ENCODE measurements around the gene TMOD3. TPM values are rescaled to one million over a fixed set of nuclear protein-coding genes. Genes with fewer than 3 reads are reported as not detected.

TMOD3 gene

DNA sequence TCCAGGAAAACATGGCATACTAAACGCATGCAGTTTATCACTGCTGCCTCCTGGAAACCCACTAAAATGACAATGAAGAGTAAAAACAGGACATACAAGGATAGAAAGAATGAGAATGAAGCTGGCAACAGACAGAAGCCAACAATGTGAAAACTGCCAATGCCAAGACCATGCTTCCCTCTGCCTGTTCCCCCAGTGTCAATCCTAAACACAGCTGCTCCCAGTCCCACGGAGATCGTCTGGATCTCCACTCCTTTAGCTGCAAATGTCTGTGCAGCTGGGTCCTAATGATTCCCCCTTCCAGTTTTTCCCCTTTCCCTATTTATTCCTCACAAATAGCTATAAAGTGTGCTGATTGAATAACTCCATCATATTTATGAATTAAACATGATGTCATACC is 126.1 kb downstream of the TMOD3 start:
- H2BK15ac ChIP-seq (replicated peaks; ENCODE audit: low read depth), result no peak overlapping the region
- H3K27ac ChIP-seq (ENCODE audit: low read depth, low read length), result no peak overlapping the region
- no peak overlapping the region for H3K18ac ChIP-seq (ENCODE audit: low read length)
- H3K4me1 ChIP-seq (ENCODE audit: control insufficient read depth, low read depth, low read length), result no peaks in the 10 kb centered on the region
- H3K27me3 ChIP-seq (ENCODE audit: insufficient read depth, low read length, poor library complexity), result no peaks in the 10 kb centered on the region
- no peak overlapping the region for H2BK120ac ChIP-seq (ENCODE audit: low read depth, low read length)
- no CpG with 5 or more reads among the region's 3 CpGs for WGBS (ENCODE audit: extremely low coverage, insufficient coverage, low lambda C conversion rate)
- H4K5ac ChIP-seq (ENCODE audit: low read length), result no peak overlapping the region
- H3K9ac ChIP-seq (ENCODE audit: low read length), result no peak overlapping the region
- no peak overlapping the region for H3K4me3 ChIP-seq (ENCODE audit: low read length)
- peaks cover 7% of the 10 kb centered on the region for H3K36me3 ChIP-seq (ENCODE audit: control insufficient read depth, insufficient read depth, low read length)
- H3K79me1 ChIP-seq (ENCODE audit: low read length), result no peaks in the 10 kb centered on the region
- no peaks in the 10 kb centered on the region for H3K79me2 ChIP-seq (ENCODE audit: control insufficient read depth, insufficient read depth, low read length)
- H2AK5ac ChIP-seq (ENCODE audit: low read length), result no peak overlapping the region
- no peak overlapping the region for H2BK5ac ChIP-seq (ENCODE audit: low read length)
- no peak overlapping the region for H3K23ac ChIP-seq (ENCODE audit: low read length)
- H4K8ac ChIP-seq (ENCODE audit: low read depth, low read length), result no peak overlapping the region
- no peak overlapping the region for H3K56ac ChIP-seq (ENCODE audit: low read length)
- no peak overlapping the region for H3K4ac ChIP-seq (ENCODE audit: low read depth, low read length)
- H3K4me2 ChIP-seq (ENCODE audit: low read length), result no peak overlapping the region
- no peak for DNase-seq

Small RNAs within 50 kb of the gene (small RNA-seq; reads per million reads assigned to genes)
- not detected for gene AC090971.5 (ENCODE audit: insufficient read depth)
- gene RF00017 (ENCODE audit: insufficient read depth), result not detected
- gene RF00019 (ENCODE audit: insufficient read depth), result not detected
- not detected for gene RNU6-90P (ENCODE audit: insufficient read depth)
